ENCODE measurements around the gene SNAPC4.

The SNAPC4 gene

GRCh38 chr9:136392538-136393449 lies 7.2 kb downstream of the SNAPC4 start:
- in situ Hi-C loops (cut with MboI; ENCODE audit: low sequenced_read_pairs, unreplicated experiment), result no loop called here
- no peak for TF ChIP-seq CTCF (IDR thresholded peaks at IDR 0.05; ENCODE audit: borderline replicate concordance, control extremely low read depth, extremely low read depth, insufficient read depth, missing control alignments)
- no peak for DNase-seq (ENCODE audit: low spot score)

- in situ Hi-C loops (cut with MboI; ENCODE audit: low sequenced_read_pairs, unreplicated experiment), result no loop called here
- no peak for TF ChIP-seq CTCF (IDR thresholded peaks at IDR 0.05; ENCODE audit: borderline replicate concordance, control extremely low read depth, extremely low read depth, insufficient read depth, missing control alignments)
- DNase-seq (ENCODE audit: low spot score), result no peak
Observed at GRCh38 chr9:136391737-136392537, 8.0 kb downstream of the SNAPC4 start.

DNA sequence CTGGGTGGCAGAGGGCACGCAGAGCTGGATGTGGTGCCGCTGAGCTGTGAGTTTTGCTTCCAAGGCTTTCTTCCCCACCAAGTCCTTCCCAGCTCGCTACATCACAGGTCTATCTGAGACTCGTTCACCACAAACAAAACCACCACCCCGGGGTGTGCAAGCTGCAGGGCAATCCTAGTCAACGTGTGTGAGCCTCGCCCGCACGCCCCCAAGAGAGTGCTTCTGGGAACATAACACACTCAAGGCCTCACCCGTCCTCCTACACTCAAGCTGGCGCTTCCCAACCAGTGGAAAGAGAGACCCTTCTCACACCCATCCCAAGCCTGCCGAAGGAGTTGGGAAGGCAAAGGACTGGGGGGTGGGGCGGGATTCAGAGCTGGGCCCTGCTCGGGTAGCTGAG lies 10.6 kb downstream of the SNAPC4 start:
- no peak for TF ChIP-seq CTCF (IDR thresholded peaks at IDR 0.05; ENCODE audit: borderline replicate concordance, control extremely low read depth, extremely low read depth, insufficient read depth, missing control alignments)
- DNase-seq (ENCODE audit: low spot score), result no peak
- in situ Hi-C loops (cut with MboI; ENCODE audit: low sequenced_read_pairs, unreplicated experiment), result no loop called here

GRCh38 chr9:136387217-136387616 lies 12.8 kb downstream of the SNAPC4 start:
- no peak for DNase-seq (ENCODE audit: low spot score)
- in situ Hi-C loops (cut with MboI; ENCODE audit: low sequenced_read_pairs, unreplicated experiment), result no loop called here
- TF ChIP-seq CTCF (IDR thresholded peaks at IDR 0.05; ENCODE audit: borderline replicate concordance, control extremely low read depth, extremely low read depth, insufficient read depth, missing control alignments), result no peak

- DNase-seq (ENCODE audit: low spot score), result no peak
- in situ Hi-C loops (cut with MboI; ENCODE audit: low sequenced_read_pairs, unreplicated experiment), result no loop called here
- no peak for TF ChIP-seq CTCF (IDR thresholded peaks at IDR 0.05; ENCODE audit: borderline replicate concordance, control extremely low read depth, extremely low read depth, insufficient read depth, missing control alignments)
Observed at GRCh38 chr9:136386018-136386417, 14.0 kb downstream of the SNAPC4 start.

DNA sequence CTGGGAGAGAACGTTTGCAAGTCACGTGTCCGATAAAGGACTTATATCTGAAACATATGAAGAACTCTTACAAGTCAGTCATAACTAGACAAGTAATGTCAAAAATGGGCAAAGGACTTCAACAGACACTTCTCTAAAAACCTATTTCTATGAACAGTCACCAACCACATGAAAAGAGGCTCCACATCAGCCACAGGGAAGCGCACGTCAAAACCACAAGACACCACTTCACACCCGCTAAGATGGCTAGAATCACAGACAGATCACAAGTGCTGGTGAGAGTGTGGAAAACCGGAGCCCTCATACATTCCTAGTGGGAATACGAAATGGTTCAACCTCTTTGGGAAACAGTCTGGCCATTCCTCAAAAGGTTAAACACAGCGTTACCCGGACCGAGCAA lies 15.0 kb downstream of the SNAPC4 start:
- no peak for DNase-seq (ENCODE audit: low spot score)
- in situ Hi-C loops (cut with MboI; ENCODE audit: low sequenced_read_pairs, unreplicated experiment), result no loop called here
- TF ChIP-seq CTCF (IDR thresholded peaks at IDR 0.05; ENCODE audit: borderline replicate concordance, control extremely low read depth, extremely low read depth, insufficient read depth, missing control alignments), result no peak
